Measurements from ENCODE around the gene ARSK. TPM values are rescaled to one million over a fixed set of nuclear protein-coding genes. Genes with fewer than 3 reads are reported as not detected.

The ARSK gene
- total and polyA plus RNA-seq, 2 of the 13 experiments (the other 11 are each of a cell fraction or from before 2014, with no cell fraction given): 7.9 TPM

DNA sequence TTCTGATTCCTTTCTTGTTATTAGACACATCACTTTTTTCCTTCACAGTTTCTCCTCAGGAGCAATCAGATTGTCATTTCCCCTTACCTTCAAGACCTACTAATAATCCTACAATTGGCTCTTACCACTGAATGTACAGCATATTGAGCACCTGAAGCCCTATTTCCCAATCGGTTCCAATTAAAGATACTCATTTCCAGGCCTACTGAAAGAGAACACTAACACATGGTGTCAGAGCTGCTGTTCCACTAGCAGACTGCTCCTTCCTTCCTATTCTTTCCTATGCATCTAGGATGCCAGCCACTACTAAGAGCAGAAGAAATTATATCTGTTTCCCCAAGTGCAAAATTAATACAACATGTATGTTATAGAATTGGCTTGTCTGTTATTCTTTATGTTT lies 34.7 kb upstream of the ARSK start:
- DNase-seq (ENCODE audit: low spot score) (no peak), FAIRE-seq (no peak), ATAC-seq (no peak)
- Histone ChIP-seq H3K27me3 (ENCODE audit: control insufficient read depth in 1 of 2, insufficient read depth in 2 of 2, low read length in 2 of 2) (no peaks in the 10 kb centered on the region), H3K79me2 (ENCODE audit: insufficient read depth, low read length) (no peaks in the 10 kb centered on the region), H3K36me3 (replicated peaks in 1 of 2; ENCODE audit: control insufficient read depth in 1 of 2, insufficient read depth in 2 of 2, low read length in 2 of 2) (peaks cover 10 to 50% of the 10 kb centered on the region in 2 experiments; a peak in 3 of 5 replicates), H3K27ac (ENCODE audit: extremely low read length, insufficient read depth, low read length) (no peak overlapping the region), H3K4me2 (ENCODE audit: low read depth, low read length) (no peak overlapping the region), H3K4me3 (replicated peaks in 1 of 3; ENCODE audit: insufficient read depth in 1 of 3, low read depth in 2 of 3, low read length in 3 of 3) (no peak overlapping the region), H4K20me1 (ENCODE audit: insufficient read depth, low read length) (no peaks in the 10 kb centered on the region), H2AFZ (ENCODE audit: low read length) (no peak overlapping the region), H3K4me1 (ENCODE audit: insufficient read depth, low read length) (no peaks in the 10 kb centered on the region), H3K9ac (ENCODE audit: insufficient read depth, low read depth, low read length) (no peak overlapping the region), H3K9me3 (ENCODE audit: low read length) (no peaks in the 10 kb centered on the region)
- no peak for TF ChIP-seq ZNF530 (CRISPR knock-in tag; IDR thresholded peaks at IDR 0.05; ENCODE audit: low read depth)
- TF ChIP-seq NFIC (IDR thresholded peaks at IDR 0.05; ENCODE audit: low read length): no peak
- TF ChIP-seq SPEN (CRISPR knock-in tag; IDR thresholded peaks at IDR 0.05; ENCODE audit: low read depth): no peak
- no peak for TF ChIP-seq KDM6A (CRISPR knock-in tag; IDR thresholded peaks at IDR 0.05; ENCODE audit: low read depth)
- in situ Hi-C loops (cut with HindIII; ENCODE audit: extremely low pct_ligation_motif_present, low pct_unique_long_range_greater_than_20kb): no loop called here
- intact Hi-C loops (cut with micrococcal nuclease; ENCODE audit: unreplicated experiment): no loop called here
- ChIA-PET POLR2A (no interaction called here), CTCF (ENCODE audit: low intra/inter-chr PET ratio, low total read pairs) (no interaction called here)
- BruUV-seq (replicated peaks): no TSS peak
- 96% methylated on average over 1 of the region's 1 CpG for WGBS (ENCODE audit: low lambda C conversion rate)

DNA sequence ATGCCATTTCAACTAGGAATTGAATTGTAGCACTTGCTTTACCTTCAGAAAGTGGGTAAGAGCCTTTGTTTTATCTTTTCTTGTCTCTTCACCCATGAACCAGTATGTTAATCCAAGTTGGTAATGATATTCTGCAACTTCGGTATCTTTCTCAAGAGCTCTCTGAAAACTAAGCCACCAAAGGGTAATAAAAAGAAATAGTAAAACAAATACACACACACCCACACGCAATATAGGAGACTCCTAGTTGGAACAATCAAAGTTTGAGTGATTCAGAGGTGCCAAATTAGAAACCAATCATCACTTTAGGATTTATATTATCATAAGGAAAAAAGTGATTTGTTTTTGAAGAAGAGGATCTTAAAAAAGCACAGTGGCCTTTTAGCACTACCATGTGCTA lies 30.5 kb upstream of the ARSK start:
- ATAC-seq (no peak), FAIRE-seq (no peak), DNase-seq (ENCODE audit: low spot score) (no peak)
- no peaks in the 10 kb centered on the region for H3K4me1 ChIP-seq (ENCODE audit: insufficient read depth, low read length)
- no peak overlapping the region for H3K9ac ChIP-seq (ENCODE audit: insufficient read depth, low read depth, low read length)
- H2AFZ ChIP-seq (ENCODE audit: low read length): no peak overlapping the region
- CTCF ChIA-PET (ENCODE audit: low intra/inter-chr PET ratio, low total read pairs): no interaction called here
- no peak overlapping the region for H3K4me3 ChIP-seq (replicated peaks in 1 of 3; ENCODE audit: insufficient read depth in 1 of 3, low read depth in 2 of 3, low read length in 3 of 3)
- no peaks in the 10 kb centered on the region for H3K27me3 ChIP-seq (ENCODE audit: control insufficient read depth in 1 of 2, insufficient read depth in 2 of 2, low read length in 2 of 2)
- H4K20me1 ChIP-seq (ENCODE audit: insufficient read depth, low read length): no peaks in the 10 kb centered on the region
- H3K79me2 ChIP-seq (ENCODE audit: insufficient read depth, low read length): no peaks in the 10 kb centered on the region
- no peak overlapping the region for H3K4me2 ChIP-seq (ENCODE audit: low read depth, low read length)
- intact Hi-C loops (cut with micrococcal nuclease; ENCODE audit: unreplicated experiment) (no loop called here), in situ Hi-C loops (cut with HindIII; ENCODE audit: extremely low pct_ligation_motif_present, low pct_unique_long_range_greater_than_20kb) (no loop called here)
- 92% methylated on average over 2 of the region's 2 CpGs for WGBS (ENCODE audit: low lambda C conversion rate)
- BruUV-seq (replicated peaks): no TSS peak
- POLR2A ChIA-PET: no interaction called here
- H3K9me3 ChIP-seq (ENCODE audit: low read length): no peaks in the 10 kb centered on the region
- H3K36me3 ChIP-seq (replicated peaks in 1 of 2; ENCODE audit: control insufficient read depth in 1 of 2, insufficient read depth in 2 of 2, low read length in 2 of 2): peaks cover 16 to 48% of the 10 kb centered on the region in 2 experiments
- no peak overlapping the region for H3K27ac ChIP-seq (ENCODE audit: extremely low read length, insufficient read depth, low read length)
- TF ChIP-seq, protein P1, sequence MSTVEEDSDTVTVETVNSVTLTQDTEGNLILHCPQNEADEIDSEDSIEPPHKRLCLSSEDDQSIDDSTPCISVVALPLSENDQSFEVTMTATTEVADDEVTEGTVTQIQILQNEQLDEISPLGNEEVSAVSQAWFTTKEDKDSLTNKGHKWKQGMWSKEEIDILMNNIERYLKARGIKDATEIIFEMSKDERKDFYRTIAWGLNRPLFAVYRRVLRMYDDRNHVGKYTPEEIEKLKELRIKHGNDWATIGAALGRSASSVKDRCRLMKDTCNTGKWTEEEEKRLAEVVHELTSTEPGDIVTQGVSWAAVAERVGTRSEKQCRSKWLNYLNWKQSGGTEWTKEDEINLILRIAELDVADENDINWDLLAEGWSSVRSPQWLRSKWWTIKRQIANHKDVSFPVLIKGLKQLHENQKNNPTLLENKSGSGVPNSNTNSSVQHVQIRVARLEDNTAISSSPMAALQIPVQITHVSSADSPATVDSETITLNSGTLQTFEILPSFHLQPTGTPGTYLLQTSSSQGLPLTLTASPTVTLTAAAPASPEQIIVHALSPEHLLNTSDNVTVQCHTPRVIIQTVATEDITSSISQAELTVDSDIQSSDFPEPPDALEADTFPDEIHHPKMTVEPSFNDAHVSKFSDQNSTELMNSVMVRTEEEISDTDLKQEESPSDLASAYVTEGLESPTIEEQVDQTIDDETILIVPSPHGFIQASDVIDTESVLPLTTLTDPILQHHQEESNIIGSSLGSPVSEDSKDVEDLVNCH (CRISPR knock-in tag; IDR thresholded peaks at IDR 0.05): no peak
- TF ChIP-seq NR2C2 (CRISPR knock-in tag; IDR thresholded peaks at IDR 0.05; ENCODE audit: borderline replicate concordance) (no peak), NAIF1 (CRISPR knock-in tag; IDR thresholded peaks at IDR 0.05; ENCODE audit: borderline replicate concordance) (no peak), ETV5 (CRISPR knock-in tag; IDR thresholded peaks at IDR 0.05; ENCODE audit: borderline replicate concordance) (no peak), ZNF782 (CRISPR knock-in tag; IDR thresholded peaks at IDR 0.05; ENCODE audit: borderline replicate concordance) (no peak), ZNF430 (CRISPR knock-in tag; IDR thresholded peaks at IDR 0.05) (no peak), MBNL3 (CRISPR knock-in tag; conservative IDR thresholded peaks at IDR 0.05) (no peak), KAT7 (CRISPR knock-in tag; IDR thresholded peaks at IDR 0.05; ENCODE audit: borderline replicate concordance) (no peak)
- TF ChIP-seq, protein P2, sequence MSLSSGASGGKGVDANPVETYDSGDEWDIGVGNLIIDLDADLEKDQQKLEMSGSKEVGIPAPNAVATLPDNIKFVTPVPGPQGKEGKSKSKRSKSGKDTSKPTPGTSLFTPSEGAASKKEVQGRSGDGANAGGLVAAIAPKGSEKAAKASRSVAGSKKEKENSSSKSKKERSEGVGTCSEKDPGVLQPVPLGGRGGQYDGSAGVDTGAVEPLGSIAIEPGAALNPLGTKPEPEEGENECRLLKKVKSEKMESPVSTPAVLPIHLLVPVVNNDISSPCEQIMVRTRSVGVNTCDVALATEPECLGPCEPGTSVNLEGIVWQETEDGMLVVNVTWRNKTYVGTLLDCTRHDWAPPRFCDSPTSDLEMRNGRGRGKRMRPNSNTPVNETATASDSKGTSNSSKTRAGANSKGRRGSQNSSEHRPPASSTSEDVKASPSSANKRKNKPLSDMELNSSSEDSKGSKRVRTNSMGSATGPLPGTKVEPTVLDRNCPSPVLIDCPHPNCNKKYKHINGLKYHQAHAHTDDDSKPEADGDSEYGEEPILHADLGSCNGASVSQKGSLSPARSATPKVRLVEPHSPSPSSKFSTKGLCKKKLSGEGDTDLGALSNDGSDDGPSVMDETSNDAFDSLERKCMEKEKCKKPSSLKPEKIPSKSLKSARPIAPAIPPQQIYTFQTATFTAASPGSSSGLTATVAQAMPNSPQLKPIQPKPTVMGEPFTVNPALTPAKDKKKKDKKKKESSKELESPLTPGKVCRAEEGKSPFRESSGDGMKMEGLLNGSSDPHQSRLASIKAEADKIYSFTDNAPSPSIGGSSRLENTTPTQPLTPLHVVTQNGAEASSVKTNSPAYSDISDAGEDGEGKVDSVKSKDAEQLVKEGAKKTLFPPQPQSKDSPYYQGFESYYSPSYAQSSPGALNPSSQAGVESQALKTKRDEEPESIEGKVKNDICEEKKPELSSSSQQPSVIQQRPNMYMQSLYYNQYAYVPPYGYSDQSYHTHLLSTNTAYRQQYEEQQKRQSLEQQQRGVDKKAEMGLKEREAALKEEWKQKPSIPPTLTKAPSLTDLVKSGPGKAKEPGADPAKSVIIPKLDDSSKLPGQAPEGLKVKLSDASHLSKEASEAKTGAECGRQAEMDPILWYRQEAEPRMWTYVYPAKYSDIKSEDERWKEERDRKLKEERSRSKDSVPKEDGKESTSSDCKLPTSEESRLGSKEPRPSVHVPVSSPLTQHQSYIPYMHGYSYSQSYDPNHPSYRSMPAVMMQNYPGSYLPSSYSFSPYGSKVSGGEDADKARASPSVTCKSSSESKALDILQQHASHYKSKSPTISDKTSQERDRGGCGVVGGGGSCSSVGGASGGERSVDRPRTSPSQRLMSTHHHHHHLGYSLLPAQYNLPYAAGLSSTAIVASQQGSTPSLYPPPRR (CRISPR knock-in tag; IDR thresholded peaks at IDR 0.05; ENCODE audit: borderline replicate concordance): no peak

Data from HepG2 (cell line).